Activated T-cell treated with anti-CD3 and anti-CD28 coated beads for 1 hour (primary cell): ENCODE measurements around the gene NCK1.
"Not testable (repeated sequence)": the region's sequence is repeated elsewhere in the genome, so short reads cannot be mapped to it uniquely, and the experiment has no call there.

Experiments
- DNase-seq: peaks from one replicate; pipeline ENCODE4 v3.0.0-alpha.2; 2020; ENCODE audit warnings: low read depth

Gene NCK1

DNA sequence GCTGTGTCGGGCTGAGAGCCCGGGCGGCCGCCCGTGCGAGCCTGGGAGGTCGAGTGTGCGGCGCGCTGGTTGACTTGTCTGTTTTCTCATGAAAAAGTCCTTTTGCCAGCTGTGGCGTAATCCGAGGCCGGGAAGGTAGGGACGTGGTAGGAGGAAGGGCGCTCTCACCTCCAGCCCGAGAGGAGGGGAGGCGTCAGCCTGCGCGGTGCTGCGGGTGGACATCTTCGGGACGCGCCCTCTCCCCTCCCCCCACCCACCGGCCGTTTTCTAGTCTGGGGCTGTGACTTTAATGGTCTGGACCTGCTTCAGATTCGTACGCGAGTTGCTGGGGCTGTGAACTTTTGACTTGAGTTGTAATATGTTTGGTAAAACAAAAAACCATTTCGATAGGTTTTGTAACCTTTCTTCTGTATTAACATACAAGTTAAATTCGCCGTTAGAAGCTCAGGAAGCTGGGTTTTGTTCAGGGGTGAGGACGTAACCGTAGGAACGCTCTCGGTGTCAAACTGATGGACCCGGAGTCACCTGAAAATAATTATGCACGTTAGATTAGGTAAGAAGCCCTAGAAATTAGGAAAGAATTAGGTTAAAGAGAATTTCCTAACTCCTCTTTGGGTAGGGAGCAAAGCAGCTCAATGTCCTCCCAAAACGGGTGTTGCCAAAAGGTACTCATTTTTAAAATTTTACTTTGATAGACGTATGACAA, 762 bp downstream of the NCK1 start:
- peak; percentile 18 for DNase-seq

DNA sequence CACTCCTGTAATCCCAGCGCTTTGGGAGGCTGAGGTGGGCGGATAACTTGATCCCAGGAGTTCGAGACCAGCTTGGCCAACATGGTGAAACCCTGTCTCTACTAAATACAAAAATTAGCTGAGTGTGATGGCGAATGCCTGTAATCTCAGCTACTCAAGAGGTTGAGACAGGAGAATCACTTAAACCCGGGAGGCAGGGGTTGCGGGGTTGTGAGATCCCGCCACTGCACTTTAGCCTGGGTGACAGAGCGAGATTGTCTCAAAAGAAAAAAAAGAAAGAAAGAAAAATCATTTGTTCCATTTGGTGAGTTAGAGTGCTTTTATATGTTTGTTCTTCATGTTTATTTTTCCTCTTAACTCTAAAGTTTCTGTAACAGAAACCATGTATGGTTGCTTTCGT, 7.3 kb downstream of the NCK1 start:
- no peak for DNase-seq

DNA sequence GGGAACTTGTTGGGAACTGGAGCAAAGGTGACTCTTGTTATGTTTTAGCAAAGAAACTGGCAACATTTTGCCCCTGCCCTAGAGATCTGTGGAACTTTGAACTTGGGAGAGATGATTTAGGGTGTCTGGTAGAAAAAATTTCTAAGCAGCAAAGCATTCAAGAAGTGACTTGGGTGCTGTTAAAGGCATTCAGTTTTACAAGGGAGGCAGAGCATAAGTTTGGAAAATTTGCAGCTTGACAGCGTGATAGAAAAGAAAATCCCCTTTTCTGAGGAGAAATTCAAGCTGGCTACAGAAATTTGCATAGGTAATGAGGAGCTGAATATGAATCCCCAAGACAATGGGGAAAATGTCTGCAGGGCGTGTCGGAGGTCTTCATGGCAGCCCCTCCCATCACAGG, 10.2 kb downstream of the NCK1 start:
- not testable (repeated sequence) for DNase-seq

DNA sequence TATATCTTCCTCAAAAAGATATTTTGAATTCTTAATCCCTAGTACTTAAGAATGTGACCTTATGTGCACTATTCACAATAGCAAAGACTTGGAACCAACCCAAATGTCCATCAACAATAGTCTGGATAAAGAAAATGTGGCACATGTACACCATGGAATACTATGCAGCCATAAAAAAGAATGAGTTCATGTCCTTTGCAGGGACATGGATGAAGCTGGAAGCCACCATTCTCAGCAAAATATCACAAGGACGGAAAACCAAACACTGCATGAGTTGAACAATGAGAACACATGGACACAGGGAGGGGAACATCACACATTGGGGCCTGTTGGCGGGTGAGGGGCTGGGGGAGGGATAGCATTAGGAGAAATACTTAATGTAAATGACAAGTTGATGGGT, 17.5 kb downstream of the NCK1 start:
- DNase-seq = not testable (repeated sequence)

DNA sequence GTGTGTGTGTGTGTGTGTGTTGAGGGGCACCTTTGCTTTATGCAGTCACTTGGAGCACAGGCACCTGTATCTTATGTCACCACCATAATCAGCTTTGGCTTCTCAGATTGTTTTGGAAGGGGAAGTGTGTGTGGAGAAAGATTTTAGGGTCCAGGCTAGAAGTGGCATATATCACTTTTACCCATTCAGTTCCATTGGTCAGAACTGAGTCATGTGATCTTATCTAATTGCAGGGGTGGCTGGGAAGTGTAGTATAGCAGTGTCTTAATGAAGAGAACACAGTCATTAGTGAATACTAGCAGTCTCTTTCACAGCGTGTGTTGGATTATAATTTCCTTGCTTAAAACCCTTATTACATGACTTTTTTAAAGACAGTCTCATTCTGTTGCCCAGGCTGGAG, 20.6 kb downstream of the NCK1 start:
- no peak for DNase-seq

DNA sequence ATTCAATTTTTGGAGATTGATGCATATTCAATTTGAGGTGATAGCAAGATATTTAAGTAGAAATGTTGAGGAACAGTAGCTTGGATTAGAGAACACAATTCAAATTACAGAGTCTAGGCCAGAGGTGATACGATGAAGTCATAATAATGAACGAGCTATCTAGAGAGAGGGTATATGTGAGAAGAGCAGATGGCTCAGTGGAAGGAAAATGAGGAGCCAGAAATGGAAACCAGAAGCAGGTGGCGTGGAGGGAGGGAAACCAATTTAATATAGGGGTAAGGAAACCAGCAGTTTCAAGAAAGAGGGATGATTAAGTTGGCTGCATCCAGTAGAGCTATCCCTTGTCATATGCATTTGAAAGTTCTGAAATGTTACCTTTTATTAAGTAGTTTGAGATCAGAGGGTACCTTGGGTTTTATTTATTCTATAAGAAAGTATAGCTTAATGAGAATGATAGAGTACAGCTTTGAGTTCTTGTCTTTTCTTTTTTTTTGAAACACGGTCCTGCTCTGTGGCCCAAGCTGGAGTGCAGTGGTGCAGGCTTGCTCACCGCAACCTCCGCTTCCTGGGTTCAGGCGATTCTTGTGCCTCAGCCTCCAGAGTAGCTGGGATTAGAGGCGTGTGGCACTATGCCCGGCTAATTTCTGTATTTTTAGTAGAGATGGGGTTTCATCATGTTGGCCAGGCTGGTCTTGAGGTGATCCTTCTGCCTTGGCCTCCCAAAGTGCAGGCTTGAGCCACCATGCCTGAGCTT, 22.1 kb downstream of the NCK1 start:
- DNase-seq = no peak

DNA sequence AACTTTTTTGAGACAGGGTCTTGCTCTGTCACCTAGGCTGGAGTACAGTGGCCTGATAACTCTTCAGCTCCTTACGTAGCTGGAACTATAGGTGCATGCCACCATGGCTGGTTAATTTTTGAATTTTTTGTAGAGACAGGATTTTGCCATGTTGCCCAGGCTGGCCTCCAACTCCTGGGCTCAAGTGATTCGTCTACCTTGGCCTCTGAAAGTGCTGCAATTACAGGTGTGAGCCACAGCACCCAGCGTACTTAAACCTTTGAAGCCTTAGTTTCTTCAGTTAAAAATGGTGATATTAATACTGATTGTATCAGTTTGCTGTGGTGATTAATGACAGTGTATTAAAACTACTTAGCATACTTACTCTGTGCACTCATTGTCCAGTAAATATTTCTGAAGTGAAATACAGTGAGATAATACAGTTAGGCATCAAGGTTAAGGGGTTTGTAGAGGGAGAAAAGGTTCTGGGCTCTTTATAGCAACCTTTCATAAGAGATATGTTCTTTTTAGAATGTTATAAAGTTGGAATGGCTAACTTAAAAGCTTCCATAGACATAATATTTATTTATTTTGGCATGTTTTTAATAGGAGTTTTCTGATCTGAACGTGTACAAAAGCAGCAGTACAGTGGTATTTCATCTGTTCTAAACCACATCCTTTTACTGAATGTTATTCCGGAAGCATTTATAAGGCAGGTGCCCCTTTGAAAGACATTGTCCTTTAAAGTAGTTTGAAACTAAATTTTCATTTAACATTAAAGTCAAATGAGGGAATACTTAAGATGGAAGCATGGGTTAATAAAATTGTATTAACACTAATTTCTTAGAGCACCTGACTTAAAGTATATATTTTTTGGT, 23.6 kb downstream of the NCK1 start:
- no peak for DNase-seq

DNA sequence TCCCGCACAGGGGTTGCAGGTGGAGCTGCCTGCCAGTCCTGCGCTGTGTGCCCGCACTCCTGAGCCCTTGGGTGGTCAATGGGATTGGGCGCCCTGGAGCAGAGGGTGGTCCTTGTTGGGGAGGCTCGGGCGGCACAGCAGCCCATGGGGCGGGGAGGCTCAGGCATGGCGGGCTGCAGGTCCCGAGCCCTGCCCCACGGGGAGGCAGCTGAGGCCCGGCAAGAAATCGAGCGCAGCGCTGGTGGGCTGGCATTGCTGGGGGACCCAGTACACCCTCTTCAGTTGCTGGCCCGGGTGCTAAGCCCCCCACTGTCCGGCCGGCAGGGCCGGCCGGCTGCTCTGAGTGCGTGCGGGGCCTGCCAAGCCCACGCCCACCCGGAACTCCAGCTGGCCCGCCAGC, 27.9 kb downstream of the NCK1 start:
- DNase-seq = no peak

DNA sequence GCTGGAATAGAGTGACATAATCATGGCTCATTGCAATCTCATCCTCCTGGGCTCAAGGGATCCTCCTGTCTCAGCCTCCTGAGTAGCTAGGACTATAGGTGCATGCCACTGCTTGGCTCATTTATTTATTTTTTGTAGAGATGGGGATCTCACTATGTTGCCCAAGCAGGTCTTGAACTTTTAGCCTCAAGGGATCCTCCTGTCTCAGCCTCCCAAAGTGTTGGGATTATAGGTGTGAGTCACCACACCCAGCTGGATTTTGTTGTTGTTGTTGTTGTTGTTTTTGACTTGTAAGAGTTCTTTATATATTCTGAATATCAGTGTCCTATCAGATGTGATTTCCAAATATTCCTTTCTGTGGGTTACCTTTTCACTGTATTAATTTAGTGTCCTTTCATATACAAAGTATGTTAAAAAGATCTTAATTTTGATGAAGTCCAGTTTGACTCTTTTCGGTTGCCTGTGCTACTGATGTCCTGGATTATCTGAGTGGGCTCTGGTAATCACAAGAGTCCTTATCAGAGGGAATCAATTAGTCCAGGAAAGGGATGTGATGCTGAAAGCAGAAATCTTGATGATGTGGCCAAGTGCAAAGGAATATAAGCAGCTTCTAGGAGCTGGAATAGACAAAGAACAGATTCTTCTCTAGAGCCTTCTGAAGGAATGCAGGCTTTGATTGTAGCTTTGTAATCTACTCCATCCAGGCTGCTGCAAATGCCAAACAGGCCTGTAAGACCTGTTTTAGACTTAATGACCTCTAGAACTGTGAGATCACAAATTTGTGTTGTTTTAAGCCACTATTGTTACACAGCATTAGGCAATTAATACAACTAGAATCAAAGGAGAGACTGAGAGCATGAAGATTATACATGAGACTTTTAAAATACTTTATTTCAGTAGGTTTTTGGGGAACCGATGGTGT, 30.2 kb downstream of the NCK1 start:
- no peak for DNase-seq

DNA sequence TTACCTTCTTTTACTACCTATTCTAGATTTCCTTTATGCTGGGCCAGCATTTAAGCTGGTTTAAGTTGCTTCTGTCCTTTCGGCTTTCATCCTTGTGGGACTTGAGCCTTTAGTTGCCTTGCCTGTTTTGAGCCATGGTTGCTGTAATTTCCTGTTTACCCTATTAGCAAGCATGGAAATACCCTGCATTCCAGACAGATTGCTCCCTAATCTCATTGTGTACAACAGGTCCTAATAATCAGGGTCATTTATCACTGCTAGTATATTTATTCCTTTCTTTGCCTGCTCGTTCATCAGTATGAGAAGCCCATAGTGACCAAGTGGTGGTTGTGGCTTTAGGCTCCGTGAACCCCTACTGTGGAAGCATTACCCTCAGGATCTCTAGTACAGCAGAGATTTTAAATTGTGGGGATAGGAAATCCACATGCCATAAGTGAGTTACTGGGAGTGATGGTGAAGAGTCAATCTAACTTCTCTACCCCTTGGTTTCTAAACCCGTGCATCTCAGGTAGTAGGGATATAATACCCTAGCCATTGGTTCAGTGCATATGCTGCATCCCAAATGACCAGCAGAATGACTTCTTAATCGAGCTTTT, 31.9 kb downstream of the NCK1 start:
- DNase-seq = no peak

DNA sequence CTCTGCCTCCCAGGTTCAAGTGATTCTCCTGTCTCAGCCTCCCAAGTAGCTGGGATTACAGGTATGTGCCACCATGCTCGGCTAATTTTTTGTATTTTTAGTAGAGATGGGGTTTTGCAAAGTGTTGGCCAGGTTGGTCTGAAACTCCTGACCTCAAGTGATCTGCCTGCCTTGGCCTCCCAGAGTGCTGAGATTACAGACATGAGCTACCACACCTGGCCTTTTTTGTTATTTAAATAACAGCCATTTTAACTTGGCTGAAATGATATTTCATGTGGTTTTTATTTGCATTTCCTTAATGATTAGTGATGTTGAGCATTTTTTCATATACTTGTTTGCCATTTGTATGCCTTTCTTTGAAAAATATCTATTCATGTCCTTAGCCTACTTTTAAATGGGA, 35.2 kb downstream of the NCK1 start:
- DNase-seq = not testable (repeated sequence)

DNA sequence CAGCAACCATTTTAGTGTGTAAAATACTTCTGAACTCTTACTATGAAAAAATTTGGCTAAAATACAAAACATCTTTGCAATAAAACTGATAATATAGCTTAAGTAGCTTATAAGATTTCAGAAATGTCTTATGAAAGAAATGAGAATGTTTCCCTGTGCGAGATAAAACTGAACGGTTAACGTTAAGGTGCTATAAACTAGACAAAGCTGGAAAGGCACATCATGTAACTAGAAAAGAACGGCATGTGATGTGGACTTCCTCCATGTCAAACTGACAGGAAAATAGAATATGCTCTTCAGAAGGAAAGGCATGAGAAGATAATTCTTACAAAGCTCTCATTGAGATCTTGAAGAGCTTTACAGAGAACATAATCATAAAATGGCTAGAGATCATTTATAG, 36.5 kb downstream of the NCK1 start:
- no peak for DNase-seq

DNA sequence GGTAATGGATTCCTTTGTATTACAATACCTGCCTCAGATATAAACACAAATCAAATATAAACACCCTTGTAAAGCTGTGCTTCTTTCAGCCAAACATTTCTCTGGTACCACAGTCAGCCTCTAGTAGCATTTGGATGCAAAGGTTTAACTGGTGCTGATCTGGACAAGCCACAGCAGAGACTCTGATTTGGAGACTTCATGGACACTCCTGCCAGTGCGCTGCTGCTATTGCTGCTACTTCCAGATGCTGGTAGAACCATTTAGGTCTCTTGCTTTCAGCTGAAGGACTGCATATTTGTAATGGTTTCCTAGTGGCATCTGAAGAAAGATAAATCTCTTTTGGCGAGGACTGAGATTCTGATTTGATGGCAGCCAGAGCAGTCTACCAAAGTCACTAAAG, 36.9 kb downstream of the NCK1 start:
- DNase-seq = no peak

DNA sequence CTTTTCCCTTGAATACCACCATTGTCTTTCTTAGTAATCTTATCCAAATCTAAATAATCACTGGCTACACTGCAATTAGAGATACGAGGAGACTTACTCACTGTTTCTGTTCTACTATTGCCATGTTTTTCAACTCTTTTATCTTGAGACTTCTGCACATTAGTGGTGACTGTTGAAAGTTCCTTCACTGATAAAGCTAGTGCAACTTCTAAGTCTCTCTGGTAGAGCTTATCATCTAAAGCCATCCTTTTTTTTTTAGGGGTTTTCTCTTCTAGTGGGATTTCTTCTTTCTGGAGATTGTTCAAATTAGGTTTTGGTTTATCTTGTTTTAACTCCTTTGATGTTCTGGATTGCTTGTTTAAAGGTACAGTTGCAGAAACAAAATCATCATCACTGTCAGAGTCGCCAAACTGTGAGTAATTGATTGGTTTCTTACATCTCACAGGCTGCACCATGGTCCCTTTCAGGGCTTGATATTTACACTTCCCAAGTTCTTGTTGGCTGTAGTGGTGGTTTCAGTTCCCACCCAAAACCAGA, 37.7 kb downstream of the NCK1 start:
- no peak for DNase-seq

DNA sequence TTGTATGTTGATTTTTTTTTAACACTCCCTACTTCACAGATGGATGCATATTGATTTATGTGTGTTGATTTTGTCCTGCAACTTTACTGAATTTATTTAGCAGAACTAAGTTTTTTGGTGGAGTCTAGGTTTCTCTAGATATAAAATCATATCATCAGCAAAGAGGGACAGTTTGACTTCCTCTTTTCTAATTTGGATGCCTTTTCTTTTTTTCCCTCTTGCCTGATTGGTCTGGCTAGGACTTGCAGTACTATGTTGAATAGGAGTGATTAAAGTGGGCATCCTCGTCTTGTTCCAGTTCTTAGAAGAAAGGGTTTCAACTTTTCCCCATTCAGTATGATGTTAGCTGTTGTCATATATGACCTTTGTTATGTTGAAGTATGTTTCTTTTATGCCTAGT, 38.7 kb downstream of the NCK1 start:
- not testable (repeated sequence) for DNase-seq

DNA sequence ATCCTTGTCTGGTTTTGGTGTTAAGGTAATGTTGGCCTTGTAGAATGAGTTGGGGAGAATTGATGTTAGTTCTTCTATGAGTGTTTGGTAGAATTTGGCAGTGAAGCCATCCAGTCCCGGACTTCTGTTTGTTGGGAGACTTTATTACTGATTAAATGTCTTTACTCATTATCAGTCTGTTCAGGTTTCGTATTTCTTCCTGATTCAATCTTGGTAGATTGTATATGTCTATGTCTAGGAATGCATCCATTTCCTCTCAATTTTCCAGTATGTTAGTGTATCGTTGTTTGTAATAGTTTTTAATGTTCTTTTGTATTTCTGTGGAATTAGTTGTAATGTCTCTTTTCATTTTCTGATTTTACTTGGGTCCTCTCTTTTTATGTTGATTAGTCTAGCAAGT, 39.4 kb downstream of the NCK1 start:
- DNase-seq = no peak

DNA sequence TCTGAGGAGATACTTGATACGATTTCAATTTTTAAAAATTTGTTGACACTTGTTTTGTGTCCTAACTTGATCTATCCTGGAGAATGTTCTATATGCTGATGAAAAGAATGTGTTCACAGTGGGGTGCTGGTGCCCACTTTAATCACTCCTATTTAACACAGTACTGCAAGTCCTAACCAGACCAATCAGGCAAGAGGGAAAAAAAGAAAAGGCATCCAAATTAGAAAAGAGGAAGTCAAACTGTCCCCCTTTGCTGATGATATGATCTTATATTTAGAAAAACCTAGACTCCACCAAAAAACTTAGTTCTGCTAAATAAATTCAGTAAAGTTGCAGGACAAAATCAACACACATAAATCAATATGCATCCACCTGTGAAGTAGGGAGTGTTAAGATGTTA, 40.5 kb downstream of the NCK1 start:
- DNase-seq = not testable (repeated sequence)

DNA sequence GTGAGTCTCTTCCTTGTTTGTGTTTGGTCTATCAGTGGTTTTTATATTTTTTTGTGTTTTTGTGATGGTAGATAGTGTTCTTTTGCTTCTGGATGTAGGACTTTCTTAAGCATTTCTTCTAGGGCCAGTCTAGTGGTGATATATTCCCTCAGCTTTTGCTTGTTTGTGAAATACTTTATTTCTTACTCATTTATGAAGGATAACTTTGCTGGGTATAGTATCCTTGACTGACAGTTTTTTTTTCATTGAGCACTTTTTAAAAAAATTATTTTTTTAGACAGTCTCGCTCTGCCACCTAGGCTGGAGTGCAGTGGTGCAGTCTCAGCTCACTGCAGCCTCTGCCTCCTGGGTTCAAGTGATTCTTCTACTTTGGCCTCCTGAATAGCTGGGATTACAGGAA, 41.9 kb downstream of the NCK1 start:
- no peak for DNase-seq

DNA sequence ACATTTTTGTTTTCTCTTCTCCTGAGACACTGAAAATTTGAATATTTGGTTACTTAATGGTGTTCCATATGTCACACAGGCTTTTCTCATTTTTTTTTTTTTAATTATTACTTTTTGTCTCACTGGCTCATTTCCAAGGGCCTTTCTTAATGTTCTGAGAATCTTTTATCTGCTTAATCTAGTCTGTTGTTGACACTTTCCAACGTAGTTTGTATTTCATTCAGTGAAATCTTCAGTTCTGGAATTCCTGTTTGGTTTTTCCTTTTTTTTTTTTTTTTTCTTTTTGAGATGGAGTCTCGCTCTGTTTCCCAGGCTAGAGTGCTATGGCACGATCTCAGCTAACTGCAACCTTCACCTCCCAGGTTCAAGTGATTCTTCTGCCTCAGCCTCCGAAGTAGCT, 42.7 kb downstream of the NCK1 start:
- no peak for DNase-seq

DNA sequence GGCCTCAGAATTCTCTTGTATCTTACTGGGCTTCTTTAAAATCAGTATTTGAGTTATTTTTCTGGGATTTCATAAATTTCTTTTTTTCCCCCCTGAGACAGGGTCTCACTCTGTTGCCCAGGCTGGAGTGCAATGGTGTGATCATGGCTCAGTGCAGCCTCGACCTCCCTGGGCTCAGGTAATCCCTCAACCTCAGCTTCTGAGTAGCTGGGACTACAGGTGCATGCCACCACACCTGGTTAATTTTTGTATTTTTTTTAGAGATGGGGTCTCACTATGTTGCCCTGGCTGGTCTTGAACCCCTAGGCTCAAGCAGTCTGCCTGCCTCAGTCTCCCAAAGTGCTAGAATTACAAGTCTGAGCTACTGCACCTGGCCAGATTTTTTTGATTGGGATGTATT, 43.5 kb downstream of the NCK1 start:
- no peak for DNase-seq

DNA sequence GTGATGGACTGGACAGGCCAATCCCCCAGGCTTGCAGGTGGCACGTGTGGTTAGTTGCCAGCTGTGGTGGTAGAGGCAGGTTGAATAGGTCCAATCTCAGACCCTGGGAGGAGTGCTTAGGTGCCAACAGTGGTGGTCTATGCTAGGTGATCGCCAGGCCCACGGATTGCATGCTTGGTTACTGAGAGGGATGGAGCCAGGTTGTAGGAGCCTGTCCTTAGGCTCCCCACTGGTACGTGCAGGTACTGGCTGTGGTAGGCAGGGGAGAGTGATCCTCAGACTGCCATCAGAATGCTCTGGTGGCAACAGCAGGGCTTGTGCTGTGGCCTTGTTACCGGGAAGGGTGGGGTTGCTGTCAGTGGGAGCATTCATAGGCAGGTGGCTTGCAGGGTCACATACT, 44.7 kb downstream of the NCK1 start:
- no peak for DNase-seq
